SU-DHL-6 (cell line): Measurements from ENCODE around the gene CCNDBP1.
"Not testable (repeated sequence)": the region's sequence is repeated elsewhere in the genome, so short reads cannot be mapped to it uniquely, and the experiment has no call there.

ENCODE experiments used
- H2AFZ ChIP-seq: fragments of 200-600 bp; sonication (generic); 2 replicates; pipeline ENCODE4 v1.6.1; 2014; ENCODE audit warnings: low read depth, mild to moderate bottlenecking, moderate library complexity, mixed read lengths, antibody characterized with exemption, low read length; ENCODE audit not compliant: severe bottlenecking
- H3F3A ChIP-seq: fragments of 200-600 bp; shearing (Covaris generic); 2 replicates; pipeline ENCODE4 v1.6.0; 2016; ENCODE audit warnings: antibody characterized with exemption, mild to moderate bottlenecking; ENCODE audit not compliant: insufficient read depth
- H3K27ac ChIP-seq: fragments of 200-600 bp; sonication (generic); 2 replicates; pipeline ENCODE4 v1.5.1; 2016; ENCODE audit warnings: low read depth, mild to moderate bottlenecking, low read length, moderate library complexity, mixed read lengths
- H3K27me3 ChIP-seq: fragments of 200-600 bp; sonication (generic), shearing (Covaris generic); 2 replicates; pipeline ENCODE4 v1.6.0; 2014; ENCODE audit warnings: mild to moderate bottlenecking, low read length
- H3K36me3 ChIP-seq: fragments of 200-600 bp; sonication (generic); 2 replicates; pipeline ENCODE4 v1.6.1; 2014; ENCODE audit warnings: mild to moderate bottlenecking, low read length, mixed read lengths
- H3K4me2 ChIP-seq: fragments of 300-600, 200-600 bp; shearing (Covaris generic), sonication (generic); 2 replicates; pipeline ENCODE4 v1.6.0; 2014; ENCODE audit warnings: low read length, low read depth, mild to moderate bottlenecking; ENCODE audit not compliant: poor library complexity, severe bottlenecking
- H3K4me3 ChIP-seq: fragments of 200-600 bp; sonication (generic); 2 replicates; pipeline ENCODE4 v1.5.1; 2014; ENCODE audit warnings: antibody characterized with exemption, low read length, mild to moderate bottlenecking, mixed read lengths; ENCODE audit not compliant: insufficient read depth, poor library complexity, severe bottlenecking
- H3K79me2 ChIP-seq: fragments of 200-600 bp; sonication (generic); 2 replicates; pipeline ENCODE4 v1.6.1; 2014; ENCODE audit warnings: mild to moderate bottlenecking, low read length, moderate library complexity; ENCODE audit not compliant: insufficient read depth
- H3K9ac ChIP-seq: fragments of 200-600 bp; sonication (generic); 2 replicates; pipeline ENCODE4 v1.7.0; 2014; ENCODE audit warnings: mild to moderate bottlenecking, low read length
- H3K9me2 ChIP-seq: fragments of 200-600 bp; sonication (generic); replicated peaks from 2 replicates; pipeline ENCODE4 v1.6.1; 2014; ENCODE audit warnings: low read length; ENCODE audit not compliant: insufficient read depth
- H3K9me3 ChIP-seq: fragments of 200-600 bp; sonication (generic); 2 replicates; pipeline ENCODE4 v1.6.1; 2014; ENCODE audit warnings: low read length, mixed read lengths; ENCODE audit not compliant: insufficient read depth
- H4K20me1 ChIP-seq: fragments of 200-600 bp; sonication (generic); 2 replicates; pipeline ENCODE4 v1.6.1; 2014; ENCODE audit warnings: low read depth, mild to moderate bottlenecking, antibody characterized with exemption, low read length, moderate library complexity, mixed read lengths
- CTCF ChIP-seq: fragments of 200-600 bp; sonication (generic); IDR thresholded peaks from one replicate; pipeline ENCODE4 v1.5.1; 2017; ENCODE audit warnings: antibody characterized with exemption, mild to moderate bottlenecking, low read length, moderate library complexity; ENCODE audit not compliant: insufficient read depth, poor library complexity, severe bottlenecking
- EZH2phosphoT487 ChIP-seq: fragments of 200-600 bp; sonication (generic), shearing (Covaris generic); conservative IDR thresholded peaks from 2 replicates; pipeline ENCODE4 v1.6.1; 2018; ENCODE audit warnings: mild to moderate bottlenecking, antibody characterized with exemption, low read length, moderate library complexity, mixed read lengths

Gene CCNDBP1

DNA sequence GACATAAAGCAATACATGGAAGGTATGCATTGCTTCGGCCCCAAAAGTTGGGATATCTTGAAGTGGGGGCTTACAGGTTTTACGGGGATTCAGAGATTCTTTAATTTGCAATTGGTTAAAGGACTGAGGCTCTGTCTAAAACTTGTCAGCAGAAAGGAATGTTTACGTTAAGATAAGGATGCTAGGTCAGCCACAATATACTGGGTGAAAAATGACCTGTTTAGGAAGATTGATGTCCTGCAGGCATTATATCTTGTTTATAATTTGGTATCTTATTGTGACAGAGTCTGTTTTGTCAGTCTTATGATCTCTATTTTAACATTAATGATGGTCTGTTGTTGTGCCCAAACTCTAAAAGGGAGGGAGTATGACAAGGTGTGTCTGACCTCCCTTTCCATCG lies 15.3 kb upstream of the CCNDBP1 start:
- no peak overlapping the region for H2AFZ ChIP-seq
- 0 out of 2 replicates have a peak, but pooled peaks cover 2% of the 10 kb centered on the region for H3F3A ChIP-seq
- H3K9ac ChIP-seq = no peak overlapping the region
- H3K79me2 ChIP-seq = no peaks in the 10 kb centered on the region
- H3K4me3 ChIP-seq = no peak overlapping the region
- TF ChIP-seq CTCF (no peak), EZH2phosphoT487 (no peak)
- H3K9me2 ChIP-seq = no peaks in the 10 kb centered on the region
- H4K20me1 ChIP-seq = no peaks in the 10 kb centered on the region
- no peak overlapping the region for H3K4me2 ChIP-seq
- no peaks in the 10 kb centered on the region for H3K27me3 ChIP-seq
- peaks cover 50% of the 10 kb centered on the region for H3K36me3 ChIP-seq
- no peaks in the 10 kb centered on the region for H3K9me3 ChIP-seq
- H3K27ac ChIP-seq = no peak overlapping the region

DNA sequence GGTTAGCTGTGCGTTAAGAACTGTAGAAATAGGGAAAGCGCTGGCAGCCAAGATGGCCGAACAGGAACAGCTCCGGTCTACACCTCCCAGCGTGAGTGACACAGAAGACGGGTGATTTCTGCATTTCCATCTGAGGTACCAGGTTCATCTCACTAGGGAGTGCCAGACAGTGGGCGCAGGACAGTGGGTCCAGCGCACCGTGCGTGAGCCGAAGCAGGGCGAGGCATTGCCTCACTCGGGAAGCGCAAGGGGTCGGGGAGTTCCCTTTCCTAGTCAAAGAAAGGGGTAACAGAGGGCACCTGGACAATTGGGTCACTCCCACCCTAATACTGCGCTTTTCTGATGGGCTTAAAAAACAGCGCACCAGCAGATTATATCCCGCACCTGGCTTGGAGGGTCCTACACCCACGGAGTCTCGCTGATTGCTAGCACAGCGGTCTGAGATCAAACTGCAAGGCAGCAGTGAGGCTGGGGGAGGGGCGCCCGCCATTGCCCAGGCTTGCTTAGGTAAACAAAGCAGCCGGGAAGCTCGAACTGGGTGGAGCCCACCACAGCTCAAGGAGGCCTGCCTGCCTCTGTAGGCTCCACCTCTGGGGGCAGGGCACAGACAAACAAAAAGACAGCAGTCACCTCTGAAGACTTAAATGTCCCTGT lies 9.4 kb upstream of the CCNDBP1 start:
- H3K9me2 ChIP-seq, H2AFZ ChIP-seq, H4K20me1 ChIP-seq, H3K4me3 ChIP-seq, H3K9ac ChIP-seq, H3K79me2 ChIP-seq, H3K4me2 ChIP-seq, H3K9me3 ChIP-seq, H3K27ac ChIP-seq, H3K27me3 ChIP-seq: not testable (repeated sequence)
- peaks cover 42% of the 10 kb centered on the region for H3K36me3 ChIP-seq
- H3F3A ChIP-seq = peaks cover 11% of the 10 kb centered on the region; the same call in 1 of the 2 replicates

- H4K20me1 ChIP-seq, H3K4me3 ChIP-seq, H3K4me2 ChIP-seq, H3K9me3 ChIP-seq, H3K9me2 ChIP-seq, H2AFZ ChIP-seq, H3K79me2 ChIP-seq, H3K27me3 ChIP-seq, H3K9ac ChIP-seq, H3K27ac ChIP-seq: not testable (repeated sequence)
- H3K36me3 ChIP-seq = peaks cover 33% of the 10 kb centered on the region; the same call in 1 of the 2 replicates
- peaks cover 15% of the 10 kb centered on the region; the same call in 1 of the 2 replicates for H3F3A ChIP-seq
These were observed 8.1 kb upstream of the CCNDBP1 start for GRCh38 chr15:43177147-43177546.

DNA sequence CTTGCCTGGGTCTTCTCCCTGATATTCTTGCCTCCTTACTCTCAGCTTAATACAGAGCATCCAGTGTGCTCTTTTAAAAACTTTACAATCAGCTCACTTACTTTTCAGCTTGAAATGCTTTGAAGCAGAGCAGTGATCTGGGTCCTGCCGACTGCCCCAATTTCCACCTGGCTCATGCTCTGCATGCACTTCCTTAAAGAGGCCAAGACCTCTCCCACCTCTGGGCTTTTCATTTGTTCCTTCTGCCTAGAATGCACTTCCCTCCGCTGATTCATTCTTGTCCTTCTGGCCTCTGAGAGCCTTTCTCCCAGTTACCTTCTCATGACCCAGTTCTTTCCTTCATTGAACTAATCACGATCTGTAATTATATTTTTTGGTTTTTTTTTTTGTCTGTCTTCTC lies 1.9 kb upstream of the CCNDBP1 start:
- Histone ChIP-seq H3K36me3 (0 out of 2 replicates have a peak, but pooled peaks cover 4% of the 10 kb centered on the region), H4K20me1 (no peaks in the 10 kb centered on the region), H3K27ac (no peak overlapping the region), H3K4me3 (no peak overlapping the region), H3K4me2 (no peak overlapping the region), H3K9me2 (no peaks in the 10 kb centered on the region), H3K27me3 (no peaks in the 10 kb centered on the region), H3K79me2 (peaks cover 14% of the 10 kb centered on the region), H2AFZ (no peak overlapping the region), H3K9me3 (no peaks in the 10 kb centered on the region), H3F3A (peaks cover 36% of the 10 kb centered on the region), H3K9ac (no peak overlapping the region)
- TF ChIP-seq EZH2phosphoT487 (no peak), CTCF (no peak)
